HepG2 (cell line): ENCODE data around the gene IQGAP2. TPM values are rescaled to one million over a fixed set of nuclear protein-coding genes. Genes with fewer than 3 reads are reported as not detected.

ENCODE experiments used
- ATAC-seq: fragments of 200-7000 bp; cut with Tn5 transposase; 3 replicates; pipeline ENCODE4 v1.9.1; 2020; ENCODE audit warnings: mild to moderate bottlenecking, moderate library complexity
- BruUV-seq: library from RNA; stranded (reverse); fragments of 400-500 nt; replicated peaks from 2 replicates; lab custom pipeline; 2021; lab: Mats Ljungman, UMichigan
- CTCF ChIA-PET: fragments of 300-600 bp; formaldehyde crosslinking; extraction: SDS; loops from one replicate; lab custom pipeline; 2021; ENCODE audit warnings: low total read pairs, inconsistent platforms, low intra/inter-chr PET ratio; lab: Yijun Ruan, JAX
- POLR2A ChIA-PET: fragments of 350-600 bp; sonication (Branson Sonifier 250); formaldehyde crosslinking; loops from one replicate; lab custom pipeline; 2020; ENCODE audit warnings: antibody characterized with exemption, inconsistent platforms; lab: Yijun Ruan, JAX
- DNase-seq: peaks from one replicate; pipeline ENCODE4 v3.0.0-alpha.2; 2015; ENCODE audit warnings: low spot score
- FAIRE-seq: peaks from 3 replicates; lab custom pipeline; 2011; peaks lifted over from hg19 to GRCh38; lab: Jason Lieb, UNC
- H2AFZ ChIP-seq: one replicate; pipeline ENCODE4 v1.6.1; 2011; ENCODE audit warnings: low read length, inconsistent platforms
- H3K27ac ChIP-seq: fragments of 300-600 bp; 3 replicates; pipeline ENCODE4 v1.8.0; 2011; ENCODE audit warnings: mixed run types, mild to moderate bottlenecking, mixed read lengths, low read length, inconsistent platforms; ENCODE audit not compliant: insufficient read depth; ENCODE audit errors: extremely low read length
- H3K27me3 ChIP-seq, 2 experiments: fragments of 200-600 bp in 1 of 2; 2 replicates in 1 of 2; 3 replicates in 1 of 2; pipeline versions ENCODE4 v1.6.0 to v1.8.0; 2011; ENCODE audit warnings: low read length in 2 of 2, mild to moderate bottlenecking in 2 of 2, moderate library complexity in 2 of 2, inconsistent platforms in 1 of 2; ENCODE audit not compliant: insufficient read depth in 2 of 2, control insufficient read depth in 1 of 2
- H3K36me3 ChIP-seq, 2 experiments: fragments of 200-600 bp in 1 of 2; replicated peaks in 1 of 2; 2 replicates in 1 of 2; 3 replicates in 1 of 2; pipeline versions ENCODE4 v1.5.1 to v1.8.0; 2011; ENCODE audit warnings: low read length in 2 of 2, inconsistent platforms in 1 of 2; ENCODE audit not compliant: insufficient read depth in 2 of 2, control insufficient read depth in 1 of 2
- H3K4me1 ChIP-seq: 2 replicates; pipeline ENCODE4 v1.5.1; 2012; ENCODE audit warnings: low read length, inconsistent platforms; ENCODE audit not compliant: insufficient read depth
- H3K4me2 ChIP-seq: 2 replicates; pipeline ENCODE4 v1.6.0; 2011; ENCODE audit warnings: low read depth, low read length, inconsistent platforms
- H3K4me3 ChIP-seq, 3 experiments: fragments of 200-600 bp in 1 of 3; sonication (generic), shearing (Covaris generic) in 1 of 3; replicated peaks in 1 of 3; 2 replicates each; pipeline ENCODE4 v1.5.1; 2011 to 2016; ENCODE audit warnings: low read length in 3 of 3, inconsistent platforms in 2 of 3, low read depth in 2 of 3, mild to moderate bottlenecking in 2 of 3, control low read depth in 1 of 3, mixed read lengths in 1 of 3; ENCODE audit not compliant: insufficient read depth in 1 of 3
- H3K79me2 ChIP-seq: one replicate; pipeline ENCODE4 v1.6.1; 2011; ENCODE audit warnings: low read length, inconsistent platforms; ENCODE audit not compliant: insufficient read depth
- H3K9ac ChIP-seq: 2 replicates; pipeline ENCODE4 v1.6.0; 2011; ENCODE audit warnings: mild to moderate bottlenecking, low read depth, low read length, inconsistent platforms; ENCODE audit not compliant: insufficient read depth
- H3K9me3 ChIP-seq: 2 replicates; pipeline ENCODE4 v1.5.1; 2012; ENCODE audit warnings: mild to moderate bottlenecking, low read length
- H4K20me1 ChIP-seq: 2 replicates; pipeline ENCODE4 v1.6.0; 2011; ENCODE audit warnings: inconsistent platforms, mild to moderate bottlenecking, low read length, moderate library complexity; ENCODE audit not compliant: insufficient read depth
- GRHL1 ChIP-seq: sonication (generic); formaldehyde crosslinking; conservative IDR thresholded peaks from 2 replicates; pipeline ENCODE4 v1.8.0; 2022; ENCODE audit warnings: missing genetic modification reagents
- HNRNPH1 ChIP-seq: fragments of 200-400 bp; formaldehyde crosslinking; optimal IDR thresholded peaks from 2 replicates; pipeline ENCODE3; 2017; ENCODE audit warnings: mild to moderate bottlenecking, low read depth, low read length
- NFIC ChIP-seq: IDR thresholded peaks from 2 replicates; pipeline ENCODE4 v1.6.1; 2012; ENCODE audit warnings: mild to moderate bottlenecking, low read length, inconsistent platforms
- NR2C2 ChIP-seq: sonication (generic); formaldehyde crosslinking; IDR thresholded peaks from 2 replicates; pipeline ENCODE4 v1.4.0; 2020; ENCODE audit warnings: missing genetic modification reagents, mild to moderate bottlenecking, moderate library complexity, borderline replicate concordance
- NR3C1 ChIP-seq: sonication (generic); formaldehyde crosslinking; IDR thresholded peaks from 2 replicates; pipeline ENCODE4 v1.4.0; 2020; ENCODE audit warnings: missing genetic modification reagents
- PCBP2 ChIP-seq: fragments of 200-400 bp; formaldehyde crosslinking; optimal IDR thresholded peaks from 2 replicates; pipeline ENCODE3; 2018; ENCODE audit warnings: low read length, low read depth; ENCODE audit not compliant: poor library complexity, severe bottlenecking
- SIN3B ChIP-seq: fragments of 150-350 bp; IDR thresholded peaks from 2 replicates; pipeline ENCODE4 v1.6.1; 2014; ENCODE audit warnings: low read length
- SRSF4 ChIP-seq: fragments of 200-400 bp; formaldehyde crosslinking; IDR thresholded peaks from one replicate; pipeline ENCODE4 v1.6.1; 2018; ENCODE audit warnings: mild to moderate bottlenecking, low read depth, low read length, moderate library complexity; ENCODE audit not compliant: poor library complexity, severe bottlenecking
- UBTF ChIP-seq: sonication (generic); formaldehyde crosslinking; IDR thresholded peaks from 2 replicates; pipeline ENCODE4 v1.4.0; 2020; ENCODE audit warnings: mild to moderate bottlenecking, missing genetic modification reagents
- YEATS4 ChIP-seq: sonication (generic); formaldehyde crosslinking; IDR thresholded peaks from 2 replicates; pipeline ENCODE4 v1.4.0; 2020; ENCODE audit warnings: missing genetic modification reagents, borderline replicate concordance
- ZBTB7B ChIP-seq: sonication (generic); formaldehyde crosslinking; IDR thresholded peaks from 2 replicates; pipeline ENCODE4 v1.4.0; 2020; ENCODE audit warnings: missing genetic modification reagents
- ZGPAT ChIP-seq: IDR thresholded peaks from 2 replicates; pipeline ENCODE4 v1.6.1; 2016; ENCODE audit warnings: mild to moderate bottlenecking
- ZNF24 ChIP-seq: fragments of 450-650 bp; IDR thresholded peaks from 2 replicates; pipeline ENCODE4 v1.6.1; 2017; ENCODE audit warnings: antibody characterized with exemption, mild to moderate bottlenecking
- ZNF280D ChIP-seq: sonication (generic); formaldehyde crosslinking; IDR thresholded peaks from 2 replicates; pipeline ENCODE4 v1.5.1; 2020; ENCODE audit warnings: mild to moderate bottlenecking, missing genetic modification reagents
- ZNF329 ChIP-seq: sonication (generic); formaldehyde crosslinking; IDR thresholded peaks from 2 replicates; pipeline ENCODE4 v1.9.0; 2021; ENCODE audit warnings: low read depth, mild to moderate bottlenecking, missing genetic modification reagents
- ZNF589 ChIP-seq: sonication (generic); formaldehyde crosslinking; conservative IDR thresholded peaks from 2 replicates; pipeline ENCODE4 v1.8.0; 2022; ENCODE audit warnings: mild to moderate bottlenecking, moderate library complexity, missing genetic modification reagents
- ZNF652 ChIP-seq: IDR thresholded peaks from 2 replicates; pipeline ENCODE4 v1.6.1; 2016; ENCODE audit warnings: low read depth, borderline replicate concordance
- WGBS: methylation state at CpG from one replicate; pipeline ENCODE4 v1.1.6; 2017; ENCODE audit warnings: low lambda C conversion rate; 5-methylcytosine and 5-hydroxymethylcytosine counted together
- in situ Hi-C: cut with HindIII; loops from 2 replicates; pipeline ENCODE4 v1.10.0; 2017; ENCODE audit warnings: low pct_unique_long_range_greater_than_20kb; ENCODE audit not compliant: extremely low pct_ligation_motif_present
- intact Hi-C: fragments of 100-400 bp; cut with micrococcal nuclease; formaldehyde crosslinking; loops from one replicate; pipeline ENCODE4 v1.10.0; 2022; ENCODE audit not compliant: unreplicated experiment
- polyA plus RNA-seq, 8 experiments: library from polyadenylated mRNA; depleted of rRNA in 3 of 8; stranded (reverse) in 7 of 8; unstranded in 1 of 8; fragments of >200 nt; fragmentation: Illumina TruSeq in 4 of 8; extraction: Trizol in 4 of 8; gene quantifications; 2 replicates each; pipeline versions ENCODE4 v1.2.1 to v1.2.3, GENCODE V29; 2011 to 2016; ENCODE audit warnings: low read depth in 4 of 8, missing spikeins in 1 of 8, mixed read lengths in 1 of 8; ENCODE audit not compliant: insufficient read depth in 1 of 8
- total RNA-seq, 5 experiments: library from RNA; depleted of rRNA; stranded (reverse); fragments of >200 nt; fragmentation: Illumina TruSeq; extraction: Trizol; gene quantifications; 2 replicates each; pipeline ENCODE4 v1.2.3, GENCODE V29; 2016; ENCODE audit warnings: low read depth in 1 of 5

Gene IQGAP2
- total and polyA plus RNA-seq, 2 of the 13 experiments (the other 11 are each of a cell fraction or from before 2014, with no cell fraction given), result 35.2 to 83.3 TPM

- H3K9me3 ChIP-seq, result no peaks in the 10 kb centered on the region
- FAIRE-seq (no peak), DNase-seq (no peak), ATAC-seq (no peak)
- H3K4me2 ChIP-seq, result no peak overlapping the region
- BruUV-seq, result no TSS peak
- no peak overlapping the region for H3K27ac ChIP-seq
- no peaks in the 10 kb centered on the region for H4K20me1 ChIP-seq
- WGBS, result 93% methylated on average over 4 of the region's 4 CpGs
- peaks cover 40% of the 10 kb centered on the region for H3K79me2 ChIP-seq
- intact Hi-C loops (no loop called here), in situ Hi-C loops (no loop called here)
- no peak overlapping the region for H3K4me3 ChIP-seq
- TF ChIP-seq ZNF589 (CRISPR knock-in tag) (no peak), YEATS4 (no peak), NFIC (no peak), ZBTB7B (CRISPR knock-in tag) (no peak), ZNF329 (CRISPR knock-in tag) (no peak), SIN3B (no peak), PCBP2 (no peak), NR3C1 (CRISPR knock-in tag) (no peak), ZNF652 (CRISPR knock-in tag) (no peak), GRHL1 (no peak), HNRNPH1 (no peak), ZNF24 (no peak), ZNF280D (CRISPR knock-in tag) (no peak), NR2C2 (CRISPR knock-in tag) (no peak), SRSF4 (no peak), UBTF (CRISPR knock-in tag) (no peak), ZGPAT (no peak)
- peaks cover 52% of the 10 kb centered on the region for H3K4me1 ChIP-seq
- no peaks in the 10 kb centered on the region for H3K27me3 ChIP-seq
- no peak overlapping the region for H3K9ac ChIP-seq
- H2AFZ ChIP-seq, result no peak overlapping the region
- ChIA-PET POLR2A (no interaction called here), CTCF (no interaction called here)
- 0 out of 5 replicates have a peak, but pooled peaks cover 0 to 7% of the 10 kb centered on the region in 2 experiments for H3K36me3 ChIP-seq
Observed at GRCh38 chr5:76495870-76496269, 92.8 kb downstream of the IQGAP2 start.
